Lung (tissue), 12 donors: ENCODE data around the gene TMEM11. TPM values are rescaled to one million over a fixed set of nuclear protein-coding genes. Genes with fewer than 3 reads are reported as not detected.

Experiments
- ATAC-seq: fragments of 200-7000 bp; cut with Tn5 transposase; one replicate; pipeline ENCODE4 v1.9.1; 2020; ENCODE audit warnings: moderate number of reproducible peaks; ENCODE audit not compliant: insufficient read depth, low FRiP score
- DNase-seq, 3 donors: peaks; one replicate each; pipeline ENCODE4 v3.0.0-alpha.2; 2013 to 2017
- H3K27ac ChIP-seq, 2 donors: one replicate each; pipeline ENCODE4 v1.5.1; 2013; ENCODE audit warnings: mild to moderate bottlenecking in 2 of 2, moderate library complexity in 2 of 2, control low read depth in 1 of 2, inconsistent platforms in 1 of 2, low read depth in 1 of 2, low read length in 1 of 2
- H3K27me3 ChIP-seq, 3 donors: one replicate each; pipeline ENCODE4 v1.5.1; 2013; ENCODE audit warnings: low read length in 2 of 3; ENCODE audit not compliant: control insufficient read depth in 3 of 3, insufficient read depth in 3 of 3
- H3K36me3 ChIP-seq, 4 donors: one replicate each; pipeline ENCODE4 v1.5.1; 2013; ENCODE audit warnings: low read length in 4 of 4, mild to moderate bottlenecking in 1 of 4, moderate library complexity in 1 of 4; ENCODE audit not compliant: control insufficient read depth in 4 of 4, insufficient read depth in 4 of 4
- H3K4me1 ChIP-seq, 5 donors: one replicate each; pipeline ENCODE4 v1.5.1; 2013; ENCODE audit warnings: low read length in 5 of 5, mild to moderate bottlenecking in 2 of 5, moderate library complexity in 1 of 5; ENCODE audit not compliant: control insufficient read depth in 5 of 5, insufficient read depth in 5 of 5
- H3K4me3 ChIP-seq: one replicate; pipeline ENCODE4 v1.5.1; 2013; ENCODE audit warnings: mild to moderate bottlenecking, control low read depth, moderate library complexity
- H3K9ac ChIP-seq, 2 donors: one replicate each; pipeline ENCODE4 v1.5.1; 2013; ENCODE audit warnings: low read length in 2 of 2, control low read depth in 1 of 2; ENCODE audit not compliant: insufficient read depth in 1 of 2
- H3K9me3 ChIP-seq, 4 donors: one replicate each; pipeline ENCODE4 v1.5.1; 2013; ENCODE audit warnings: low read length in 3 of 4, mild to moderate bottlenecking in 1 of 4, moderate library complexity in 1 of 4; ENCODE audit not compliant: control insufficient read depth in 4 of 4, insufficient read depth in 3 of 4
- CTCF ChIP-seq: IDR thresholded peaks from 2 replicates; pipeline ENCODE4 v1.5.1; 2012; ENCODE audit warnings: mild to moderate bottlenecking; ENCODE audit errors: control extremely low read depth, extremely low read depth
- WGBS, 2 donors: extraction: QIAGEN DNeasy Blood & Tissue Kit; methylation state at CpG; one replicate each; pipeline ENCODE4 v1.1.7; 2013; 5-methylcytosine and 5-hydroxymethylcytosine counted together
- polyA plus RNA-seq, 2 donors: library from polyadenylated mRNA; stranded (reverse); fragments of 200-250 nt; gene quantifications; one replicate each; pipeline ENCODE4 v1.2.1, GENCODE V29; 2013
- total RNA-seq, 2 donors: library from RNA; depleted of rRNA in 1 of 2; stranded (reverse); fragments of >200 nt in 1 of 2; gene quantifications; one replicate each; pipeline ENCODE4 v1.2.1, GENCODE V29; 2014 to 2021
- donor health status: control.
- donor health status: control.
- donor health status: Bipolar disorder and iron deficiency.
- donor health status: healthy.
- donor health status: DM: yes; HTN: yes; CAD: no.

The TMEM11 gene
- total and polyA plus RNA-seq, 4 donors = 12.1 to 29.4 (median 27.1) TPM

- no peak for DNase-seq
- Histone ChIP-seq H3K27ac (no peak overlapping the region), H3K4me3 (no peak overlapping the region), H3K9ac (no peak overlapping the region), H3K36me3 (peaks cover 0 to 14% (median 1%) of the 10 kb centered on the region in 4 donors), H3K4me1 (peaks cover 0 to 2% (median 0%) of the 10 kb centered on the region in 5 donors), H3K27me3 (no peaks in the 10 kb centered on the region), H3K9me3 (peaks cover 0 to 5% (median 0%) of the 10 kb centered on the region in 4 donors)
- no peak for TF ChIP-seq CTCF
- 93 to 95% methylated on average over 6 of the region's 6 CpGs for WGBS, 2 donors
- ATAC-seq = no peak
Measured at GRCh38 chr17:21223086-21223485, 9.1 kb upstream of the TMEM11 start.

GRCh38 chr17:21218831-21219380 lies 4.9 kb upstream of the TMEM11 start:
- H3K36me3 ChIP-seq = peaks cover 0 to 14% (median 1%) of the 10 kb centered on the region in 4 donors
- H3K9ac ChIP-seq = no peak overlapping the region
- no peak for ATAC-seq
- H3K4me3 ChIP-seq = no peak overlapping the region
- H3K9me3 ChIP-seq = peaks cover 0 to 5% (median 0%) of the 10 kb centered on the region in 4 donors
- H3K27me3 ChIP-seq = no peaks in the 10 kb centered on the region
- H3K4me1 ChIP-seq = peaks cover 0 to 9% (median 0%) of the 10 kb centered on the region in 5 donors
- TF ChIP-seq CTCF = no peak
- H3K27ac ChIP-seq = no peak overlapping the region
- WGBS, 2 donors = 51 to 60% methylated on average over 3 of the region's 3 CpGs
- DNase-seq = no peak

- H3K4me3 ChIP-seq = no peak overlapping the region
- WGBS, 2 donors = 86 to 89% methylated on average over 3 of the region's 3 CpGs
- DNase-seq = no peak
- H3K27me3 ChIP-seq = no peaks in the 10 kb centered on the region
- ATAC-seq = no peak
- no peak overlapping the region for H3K27ac ChIP-seq
- H3K9me3 ChIP-seq = peaks cover 0 to 5% (median 0%) of the 10 kb centered on the region in 4 donors
- no peak for TF ChIP-seq CTCF
- no peak overlapping the region for H3K9ac ChIP-seq
- peaks cover 0 to 11% (median under 1%) of the 10 kb centered on the region in 5 donors for H3K4me1 ChIP-seq
- H3K36me3 ChIP-seq = peaks cover 0 to 16% (median 1%) of the 10 kb centered on the region in 4 donors
Measured at GRCh38 chr17:21218101-21218500, 4.1 kb upstream of the TMEM11 start.

GRCh38 chr17:21217346-21217745 lies 3.4 kb upstream of the TMEM11 start:
- ATAC-seq = no peak
- 67 to 84% methylated on average over 1 of the region's 1 CpG for WGBS, 2 donors
- no peak overlapping the region for H3K27ac ChIP-seq

More at GRCh38 chr17:21217346-21217745, 3.4 kb upstream of the TMEM11 start:
- DNase-seq = no peak
- peaks cover 0 to 9% (median 1%) of the 10 kb centered on the region in 4 donors for H3K36me3 ChIP-seq
- H3K27me3 ChIP-seq = no peaks in the 10 kb centered on the region
- no peak for TF ChIP-seq CTCF
- H3K9ac ChIP-seq = no peak overlapping the region
- peaks cover 5 to 18% (median 8%) of the 10 kb centered on the region in 5 donors for H3K4me1 ChIP-seq
- H3K9me3 ChIP-seq = peaks cover 0 to under 1% (median 0%) of the 10 kb centered on the region in 4 donors
- H3K4me3 ChIP-seq = no peak overlapping the region
